Measurements from ENCODE around the gene GSC2. TPM values are rescaled to one million over a fixed set of nuclear protein-coding genes. Genes with fewer than 3 reads are reported as not detected.

GSC2 gene
- total and polyA plus RNA-seq, 2 of the 8 experiments (the other 6 are each of a cell fraction or from before 2014, with no cell fraction given), result 0.17 to 0.48 TPM

GRCh38 chr22:19103880-19104821 lies 45.9 kb downstream of the GSC2 start:
- ChIA-PET POLR2A (ENCODE audit: partially characterized antibody) (no interaction called here), CTCF (ENCODE audit: partially characterized antibody) (interaction anchor here (0.5 to 1.7 kb wide), 7 partner anchors 12 to 54 kb away, joined by 3 to 11 read pairs (median 3); partner anchors contain the start of genes DGCR2 and ESS2)
- no peak overlapping the region for H2BK15ac ChIP-seq (ENCODE audit: low read length)
- WGBS, 2 experiments (ENCODE audit: extremely low coverage in 1 of 2, insufficient coverage in 1 of 2, insufficient read length in 1 of 2, insufficient replicate concordance in 2 of 2, low coverage in 1 of 2, low lambda C conversion rate in 2 of 2, missing lambda C conversion rate in 1 of 2), result 89% methylated on average over 5 of the region's 5 CpGs; no CpG with 5 or more reads in 1 of the 2 experiments
- H3K79me1 ChIP-seq (ENCODE audit: low read depth, low read length), result peaks cover 16% of the 10 kb centered on the region
- H4K8ac ChIP-seq (ENCODE audit: extremely low read depth, insufficient read depth, low read length), result no peak overlapping the region
- H3K14ac ChIP-seq (ENCODE audit: insufficient read length), result no peak overlapping the region
- H4K5ac ChIP-seq (ENCODE audit: insufficient read length, low read depth, low read length), result no peak overlapping the region
- H3K56ac ChIP-seq (replicated peaks; ENCODE audit: insufficient read length, low read depth, low read length), result no peak overlapping the region
- H2AK5ac ChIP-seq (ENCODE audit: low read depth, low read length), result no peak overlapping the region
- H3K18ac ChIP-seq (ENCODE audit: extremely low read depth, low read length), result no peak overlapping the region
- H2BK12ac ChIP-seq (ENCODE audit: low read depth, low read length), result no peak overlapping the region
- H2BK5ac ChIP-seq (ENCODE audit: low read depth, low read length), result no peak overlapping the region
- H2BK20ac ChIP-seq (ENCODE audit: low read length), result no peak overlapping the region
- H4K91ac ChIP-seq (replicated peaks; ENCODE audit: insufficient read length, low read length), result no peak overlapping the region
- H3K9ac ChIP-seq (replicated peaks in 1 of 4; ENCODE audit: extremely low read depth in 1 of 4, low read depth in 3 of 4, low read length in 3 of 4), result no peak overlapping the region
- TF ChIP-seq SIRT6 (IDR thresholded peaks at IDR 0.05; ENCODE audit: low read length) (no peak), JUN (IDR thresholded peaks at IDR 0.05; ENCODE audit: low read depth, low read length) (no peak)
- H2AFZ ChIP-seq (ENCODE audit: low read length), result no peak overlapping the region
- no peak overlapping the region for H3K27ac ChIP-seq (ENCODE audit: low read depth, low read length)
- DNase-seq (ENCODE audit: low read depth in 1 of 2, low spot score in 2 of 2), result no peak
- H3K4me1 ChIP-seq (replicated peaks in 1 of 4; ENCODE audit: control insufficient read depth in 3 of 4, insufficient read depth in 4 of 4, low read length in 3 of 4), result no peaks in the 10 kb centered on the region
- no peaks in the 10 kb centered on the region for H3K23me2 ChIP-seq (ENCODE audit: low read depth, low read length)
- H3K27me3 ChIP-seq (replicated peaks in 1 of 4; ENCODE audit: control insufficient read depth in 3 of 4, extremely low read depth in 1 of 4, insufficient read depth in 3 of 4, low read length in 3 of 4), result no peaks in the 10 kb centered on the region; a peak in 1 of 7 replicates
- no peak overlapping the region for H3K4ac ChIP-seq (replicated peaks; ENCODE audit: insufficient read length, low read depth, low read length)
- no peak overlapping the region for H3K4me3 ChIP-seq (ENCODE audit: extremely low read depth in 1 of 4, insufficient read depth in 2 of 4, low read depth in 3 of 4, low read length in 4 of 4)
- H3K4me2 ChIP-seq (ENCODE audit: insufficient read depth in 1 of 2, low read depth in 2 of 2, low read length in 2 of 2), result no peak overlapping the region
- no peaks in the 10 kb centered on the region for H3K9me3 ChIP-seq (ENCODE audit: insufficient read depth in 2 of 2, low read depth in 1 of 2, low read length in 1 of 2)
- peaks cover 21 to 85% of the 10 kb centered on the region in 2 experiments for H3K79me2 ChIP-seq (ENCODE audit: control insufficient read depth in 1 of 2, insufficient read depth in 2 of 2, low read length in 2 of 2)
- no peaks in the 10 kb centered on the region for H3K36me3 ChIP-seq (ENCODE audit: control insufficient read depth in 2 of 4, insufficient read depth in 4 of 4, low read length in 3 of 4)
- H2BK120ac ChIP-seq (replicated peaks; ENCODE audit: low read depth, low read length), result no peak overlapping the region
- peaks cover 17 to 33% of the 10 kb centered on the region in 2 experiments for H4K20me1 ChIP-seq (replicated peaks in 1 of 2; ENCODE audit: control insufficient read depth in 1 of 2, insufficient read depth in 2 of 2, low read length in 2 of 2)
- FAIRE-seq, result no peak
- no peak overlapping the region for H3K23ac ChIP-seq (ENCODE audit: insufficient read length)

Measured in H1 (cell line).